A549 (cell line): Measurements from ENCODE around the gene SBNO2. TPM values are rescaled to one million over a fixed set of nuclear protein-coding genes. Genes with fewer than 3 reads are reported as not detected.

ENCODE experiments used
- ATAC-seq, 2 experiments: fragments of 200-7000 bp in 1 of 2; fragments of >200 bp in 1 of 2; cut with Nextera tagmentation in 1 of 2; cut with Tn5 transposase in 1 of 2; 3 replicates each; pipeline versions ENCODE4 v1.8.0 to v1.9.1; 2018 to 2020; ENCODE audit warnings: mild to moderate bottlenecking in 1 of 2, moderate library complexity in 1 of 2
- CTCF ChIA-PET: fragments of 300-600 bp; sonication (Branson Sonifier 250); formaldehyde crosslinking; extraction: SDS; loops from one replicate; lab custom pipeline; 2021; ENCODE audit warnings: antibody characterized with exemption, inconsistent platforms; lab: Yijun Ruan, JAX
- POLR2A ChIA-PET: fragments of 350-600 bp; formaldehyde crosslinking; extraction: SDS; loops from one replicate; lab custom pipeline; 2021; ENCODE audit warnings: antibody characterized with exemption, inconsistent platforms; lab: Yijun Ruan, JAX
- DNase-seq, 2 experiments: peaks; one replicate each; pipeline versions ENCODE4 v3.0.0 to v3.0.0-alpha.2; 2011 to 2016; ENCODE audit warnings: low read depth in 1 of 2, low spot score in 1 of 2
- FAIRE-seq: peaks from 2 replicates; lab custom pipeline; 2011; peaks lifted over from hg19 to GRCh38; lab: Jason Lieb, UNC
- H3K27ac ChIP-seq, 2 experiments: fragments of >200 bp; sonication (Bioruptor Twin); formaldehyde crosslinking; 3 replicates each; pipeline ENCODE4 v1.5.1; 2016 to 2017
- H3K4me1 ChIP-seq: fragments of >200 bp; sonication (Bioruptor Twin); formaldehyde crosslinking; 3 replicates; pipeline ENCODE4 v1.6.1; 2016
- H3K4me2 ChIP-seq: fragments of >200 bp; sonication (Bioruptor Twin); formaldehyde crosslinking; 3 replicates; pipeline ENCODE4 v1.6.1; 2016
- H3K4me3 ChIP-seq: fragments of >200 bp; sonication (Bioruptor Twin); formaldehyde crosslinking; 3 replicates; pipeline ENCODE4 v1.5.1; 2016
- H3K9me3 ChIP-seq: fragments of >200 bp; sonication (Bioruptor Twin); formaldehyde crosslinking; 3 replicates; pipeline ENCODE4 v1.6.1; 2016
- ATOH8 ChIP-seq: fragments of 250-450 bp; sonication (Bioruptor Pico); IDR thresholded peaks from 2 replicates; pipeline ENCODE4 v1.5.0; 2020; ENCODE audit warnings: low read depth, mild to moderate bottlenecking, moderate library complexity
- CBX2 ChIP-seq: fragments of 200-600 bp; sonication (generic); IDR thresholded peaks from 2 replicates; pipeline ENCODE4 v1.6.1; 2016; ENCODE audit warnings: low read depth, mild to moderate bottlenecking, borderline replicate concordance
- CEBPB ChIP-seq, 2 experiments: fragments of >200 bp in 1 of 2; sonication (Bioruptor Twin) in 1 of 2; formaldehyde crosslinking in 1 of 2; IDR thresholded peaks; 2 replicates each; pipeline ENCODE4 v1.6.1; 2012 to 2016
- CHD4 ChIP-seq: fragments of 200-600 bp; sonication (generic); IDR thresholded peaks from 2 replicates; pipeline ENCODE4 v1.6.1; 2016; ENCODE audit warnings: antibody characterized with exemption, mild to moderate bottlenecking, borderline replicate concordance
- EHF ChIP-seq: fragments of 250-450 bp; sonication (Bioruptor Pico); IDR thresholded peaks from 2 replicates; pipeline ENCODE4 v1.5.0; 2020; ENCODE audit warnings: mild to moderate bottlenecking
- EHMT2 ChIP-seq: fragments of 200-600 bp; sonication (generic); IDR thresholded peaks from 2 replicates; pipeline ENCODE4 v1.6.1; 2016; ENCODE audit warnings: antibody characterized with exemption, low read depth, mild to moderate bottlenecking, moderate library complexity
- EP300 ChIP-seq, 2 experiments: fragments of >200 bp; sonication (Bioruptor Twin); formaldehyde crosslinking; IDR thresholded peaks; 2 replicates in 1 of 2; 3 replicates in 1 of 2; pipeline ENCODE4 v1.6.1; 2016 to 2017
- FOSL2 ChIP-seq, 2 experiments: fragments of 450-650 bp in 1 of 2; fragments of >200 bp in 1 of 2; sonication (Bioruptor Twin) in 1 of 2; formaldehyde crosslinking; IDR thresholded peaks; 2 replicates each; pipeline versions ENCODE4 v1.5.0 to v1.6.1; 2016 to 2020; ENCODE audit warnings: mild to moderate bottlenecking in 1 of 2, moderate library complexity in 1 of 2
- FOXS1 ChIP-seq: fragments of 250-450 bp; sonication (Bioruptor Pico); IDR thresholded peaks from 2 replicates; pipeline ENCODE4 v1.5.0; 2020; ENCODE audit warnings: mild to moderate bottlenecking, moderate library complexity
- GATA3 ChIP-seq: IDR thresholded peaks from 2 replicates; pipeline ENCODE4 v1.6.1; 2012; ENCODE audit warnings: borderline replicate concordance
- HMGXB4 ChIP-seq: fragments of 250-450 bp; sonication (Bioruptor Pico); IDR thresholded peaks from 2 replicates; pipeline ENCODE4 v1.5.0; 2021; ENCODE audit warnings: mild to moderate bottlenecking, moderate library complexity, borderline replicate concordance
- HOXA7 ChIP-seq: fragments of 250-450 bp; sonication (Bioruptor Pico); IDR thresholded peaks from 2 replicates; pipeline ENCODE4 v1.5.0; 2020; ENCODE audit warnings: mild to moderate bottlenecking, moderate library complexity
- HOXB13 ChIP-seq: fragments of 250-450 bp; sonication (Bioruptor Pico); IDR thresholded peaks from 2 replicates; pipeline ENCODE4 v1.5.0; 2020; ENCODE audit warnings: low read depth, mild to moderate bottlenecking, moderate library complexity
- JUN ChIP-seq, 2 experiments: fragments of >200 bp; sonication (Bioruptor Twin); formaldehyde crosslinking; IDR thresholded peaks; 2 replicates in 1 of 2; 3 replicates in 1 of 2; pipeline ENCODE4 v1.6.1; 2016 to 2017
- JUNB ChIP-seq: fragments of >200 bp; sonication (Bioruptor Twin); formaldehyde crosslinking; IDR thresholded peaks from 2 replicates; pipeline ENCODE4 v1.6.1; 2016
- KDM1A ChIP-seq: fragments of 200-600 bp; sonication (generic); IDR thresholded peaks from 2 replicates; pipeline ENCODE4 v1.6.1; 2016; ENCODE audit warnings: low read depth, mild to moderate bottlenecking
- MAFK ChIP-seq: fragments of 450-650 bp; IDR thresholded peaks from 2 replicates; pipeline ENCODE4 v1.6.1; 2014; ENCODE audit not compliant: partially characterized antibody
- MAX ChIP-seq: IDR thresholded peaks from 2 replicates; pipeline ENCODE4 v1.6.1; 2012
- NFE2L2 ChIP-seq: fragments of 150-350 bp; conservative IDR thresholded peaks from 2 replicates; pipeline ENCODE4 v1.6.1; 2014; ENCODE audit warnings: low read length
- NPAS2 ChIP-seq: fragments of 250-450 bp; sonication (Bioruptor Pico); IDR thresholded peaks from 2 replicates; pipeline ENCODE4 v1.8.0; 2022; ENCODE audit warnings: mild to moderate bottlenecking, moderate library complexity, borderline replicate concordance
- NR3C1 ChIP-seq: fragments of >200 bp; sonication (Bioruptor Twin); formaldehyde crosslinking; IDR thresholded peaks from 3 replicates; pipeline ENCODE4 v1.6.1; 2017
- POLR2AphosphoS2 ChIP-seq: conservative IDR thresholded peaks from 2 replicates; pipeline ENCODE4 v1.6.1; 2012; ENCODE audit warnings: low read length, improper control_type of control experiment, inconsistent platforms
- RAD21 ChIP-seq, 2 experiments: fragments of >200 bp in 1 of 2; sonication (Bioruptor Twin) in 1 of 2; formaldehyde crosslinking in 1 of 2; IDR thresholded peaks in 1 of 2; conservative IDR thresholded peaks in 1 of 2; 2 replicates in 1 of 2; 3 replicates in 1 of 2; pipeline ENCODE4 v1.6.1; 2012 to 2018; ENCODE audit warnings: inconsistent platforms in 1 of 2
- RCOR1 ChIP-seq: fragments of 150-350 bp; IDR thresholded peaks from 2 replicates; pipeline ENCODE4 v1.6.1; 2014; ENCODE audit warnings: antibody characterized with exemption, low read length, low read depth
- RNF2 ChIP-seq: fragments of 200-600 bp; sonication (generic); IDR thresholded peaks from 2 replicates; pipeline ENCODE4 v1.6.1; 2016; ENCODE audit warnings: low read depth, mild to moderate bottlenecking, antibody characterized with exemption, moderate library complexity, borderline replicate concordance
- SMC3 ChIP-seq: fragments of >200 bp; sonication (Bioruptor Twin); formaldehyde crosslinking; IDR thresholded peaks from 3 replicates; pipeline ENCODE4 v1.6.1; 2018; ENCODE audit warnings: inconsistent platforms
- TFCP2L1 ChIP-seq: fragments of 250-450 bp; sonication (Bioruptor Pico); IDR thresholded peaks from 2 replicates; pipeline ENCODE4 v1.5.0; 2021; ENCODE audit warnings: mild to moderate bottlenecking
- TP53 ChIP-seq: fragments of 250-450 bp; sonication (Bioruptor Pico); IDR thresholded peaks from 2 replicates; pipeline ENCODE4 v1.5.0; 2021; ENCODE audit warnings: mild to moderate bottlenecking, moderate library complexity
- ZFP36 ChIP-seq: fragments of 450-650 bp; IDR thresholded peaks from 2 replicates; pipeline ENCODE4 v1.6.1; 2014; ENCODE audit warnings: borderline replicate concordance; ENCODE audit not compliant: partially characterized antibody
- ZNF302 ChIP-seq: fragments of 250-450 bp; sonication (Bioruptor Pico); IDR thresholded peaks from 2 replicates; pipeline ENCODE4 v1.9.0; 2021; ENCODE audit warnings: inconsistent platforms, mild to moderate bottlenecking, moderate library complexity
- WGBS: methylation state at CpG from one replicate; pipeline ENCODE4 v1.1.6; 2017; ENCODE audit errors: missing lambda C conversion rate; 5-methylcytosine and 5-hydroxymethylcytosine counted together
- polyA plus RNA-seq, 4 experiments: library from polyadenylated mRNA; depleted of rRNA in 3 of 4; stranded (reverse); fragments of >200 nt; fragmentation: RNase III in 1 of 4; extraction: RNeasy Plus Mini Kit Qiagen cat#74134 plus additional on column Dnase treatment in 1 of 4; gene quantifications; 2 replicates in 3 of 4; 3 replicates in 1 of 4; pipeline ENCODE4 v1.2.3, GENCODE V29; 2011 to 2017

The SBNO2 gene
- polyA plus RNA-seq, 2 of the 4 experiments (the other 2 are of a cell fraction) = 6.8 to 27.0 TPM

GRCh38 chr19:1181606-1182005 lies 7.5 kb upstream of the SBNO2 start:
- Histone ChIP-seq H3K9me3 (no peaks in the 10 kb centered on the region), H3K4me2 (peak overlapping the region; percentile 78), H3K27ac (peak overlapping the region; percentile 100), H3K4me1 (peaks cover 88% of the 10 kb centered on the region), H3K4me3 (no peak overlapping the region)
- DNase-seq (no peak), ATAC-seq (no peak), FAIRE-seq (no peak)
- POLR2A ChIA-PET = no interaction called here
- CTCF ChIA-PET = interaction anchor here (3.3 kb wide), 1 partner anchor 68 kb away, joined by 15 read pairs; no protein-coding TSS in a partner anchor
- 86% methylated on average over 6 of the region's 11 CpGs for WGBS
- TF ChIP-seq EHMT2 (no peak), FOSL2 (IDR thresholded peaks at IDR 0.05) (no peak), FOSL2 (CRISPR knock-in tag; IDR thresholded peaks at IDR 0.05) (no peak), HOXA7 (CRISPR knock-in tag) (no peak), RAD21 (conservative IDR thresholded peaks at IDR 0.05 in 1 of 2, IDR thresholded peaks at IDR 0.05 in 1 of 2) (no peak), TFCP2L1 (CRISPR knock-in tag) (no peak), HMGXB4 (CRISPR knock-in tag) (no peak)

GRCh38 chr19:1177322-1178114 lies 3.5 kb upstream of the SBNO2 start:
- ATAC-seq = peak; percentile 68 to 74
- ChIA-PET CTCF (interaction anchor here (0.7 to 5.7 kb wide), 7 partner anchors 8 to 63 kb away, joined by 3 to 38 read pairs (median 4); no protein-coding TSS in a partner anchor), POLR2A (no interaction called here)
- Histone ChIP-seq H3K9me3 (no peaks in the 10 kb centered on the region), H3K4me2 (peak overlapping the region; percentile 75), H3K4me1 (peaks cover 71% of the 10 kb centered on the region)
- TF ChIP-seq CHD4 = 0 out of 2 replicates have a peak, but pooled peaks have one; percentile 38
- peak; percentile 56; the same call in 1 of the 2 replicates for TF ChIP-seq EHF (CRISPR knock-in tag)
- 0 out of 2 replicates have a peak, but pooled peaks have one; percentile 20 for TF ChIP-seq FOXS1
- peak; percentile 81 for TF ChIP-seq GATA3
- TF ChIP-seq NR3C1 = no peak
- peak; percentile 65 for TF ChIP-seq MAFK
- peak; percentile 73; the same call in 1 of the 2 replicates for TF ChIP-seq KDM1A
- no peak for TF ChIP-seq HOXA7 (CRISPR knock-in tag)
- TF ChIP-seq HOXB13 (CRISPR knock-in tag) = peak; percentile 87; the same call in 1 of the 2 replicates
- TF ChIP-seq CBX2 = no peak
- peak; percentile 64 for TF ChIP-seq JUNB
- peak; percentile 96 for TF ChIP-seq ZFP36
- TF ChIP-seq EP300 (IDR thresholded peaks at IDR 0.05) = peak; percentile 15 to 77; a peak in 2 of 5 replicates
- no peak for TF ChIP-seq RNF2
- no peak for TF ChIP-seq TFCP2L1 (CRISPR knock-in tag)
- TF ChIP-seq TP53 (CRISPR knock-in tag) = no peak
- peak; percentile 69; the same call in 1 of the 2 replicates for TF ChIP-seq ATOH8
- TF ChIP-seq SMC3 = no peak
- TF ChIP-seq RCOR1 = 0 out of 2 replicates have a peak, but pooled peaks have one; percentile 51
- TF ChIP-seq ZNF302 = no peak
- TF ChIP-seq FOSL2 (IDR thresholded peaks at IDR 0.05) = peak; percentile 51
- TF ChIP-seq FOSL2 (CRISPR knock-in tag; IDR thresholded peaks at IDR 0.05) = peak; percentile 89
- 0 out of 5 replicates have a peak, but pooled peaks have one; percentile 6 to 30 for TF ChIP-seq RAD21 (conservative IDR thresholded peaks at IDR 0.05 in 1 of 2, IDR thresholded peaks at IDR 0.05 in 1 of 2)
- peak; percentile 71; the same call in 1 of the 2 replicates for TF ChIP-seq MAX
- TF ChIP-seq NPAS2 (CRISPR knock-in tag) = no peak
- TF ChIP-seq JUN (IDR thresholded peaks at IDR 0.05) = peak; percentile 56 to 86; a peak in 3 of 5 replicates
- peak; percentile 41 to 72; a peak in 3 of 4 replicates for TF ChIP-seq CEBPB (IDR thresholded peaks at IDR 0.05)
- no peak for TF ChIP-seq NFE2L2
- no peak for TF ChIP-seq POLR2AphosphoS2
- TF ChIP-seq, all 56 proteins: peak for 17
- DNase-seq = peak; percentile 70 to 88
- peak overlapping the region; percentile 23; the same call in 2 of the 3 replicates for H3K4me3 ChIP-seq
- WGBS = 3% methylated on average over 13 of the region's 25 CpGs
- no peak for FAIRE-seq
- peak overlapping the region; percentile 100 for H3K27ac ChIP-seq
